ELR (cell line): ENCODE measurements around the gene VPS13A.
"Not testable (repeated sequence)": the region's sequence is repeated elsewhere in the genome, so short reads cannot be mapped to it uniquely, and the experiment has no call there.

Source experiments
- DNase-seq: peaks from one replicate; pipeline ENCODE4 v3.0.0-alpha.2; 2015; ENCODE audit warnings: low read depth

The VPS13A gene

GRCh38 chr9:77424993-77425392, 247.7 kb downstream of the VPS13A start:
- DNase-seq = peak; percentile 81

- no peak for DNase-seq
These were observed 249.4 kb downstream of the VPS13A start for GRCh38 chr9:77426712-77427111.

GRCh38 chr9:77427256-77427927, 250.1 kb downstream of the VPS13A start:
- DNase-seq = no peak

GRCh38 chr9:77429928-77430327, 252.6 kb downstream of the VPS13A start:
- DNase-seq = no peak

- DNase-seq = no peak
These were observed 254.7 kb downstream of the VPS13A start for GRCh38 chr9:77432053-77432452.

- DNase-seq = peak; percentile 77
These were observed 256.5 kb downstream of the VPS13A start for GRCh38 chr9:77433675-77434445.

GRCh38 chr9:77435277-77435676, 257.9 kb downstream of the VPS13A start:
- no peak for DNase-seq

GRCh38 chr9:77435688-77436087, 258.4 kb downstream of the VPS13A start:
- DNase-seq = peak; percentile 31

GRCh38 chr9:77438653-77439052, 261.3 kb downstream of the VPS13A start:
- no peak for DNase-seq

GRCh38 chr9:77440057-77440456, 262.7 kb downstream of the VPS13A start:
- DNase-seq = peak; percentile 28

GRCh38 chr9:77441124-77441523, 263.8 kb downstream of the VPS13A start:
- not testable (repeated sequence) for DNase-seq

GRCh38 chr9:77442436-77442835, 265.1 kb downstream of the VPS13A start:
- DNase-seq = no peak

GRCh38 chr9:77447646-77448045, 270.3 kb downstream of the VPS13A start:
- no peak for DNase-seq

GRCh38 chr9:77449240-77450084, 272.1 kb downstream of the VPS13A start:
- peak; percentile 85 for DNase-seq

- no peak for DNase-seq
These were observed 272.7 kb downstream of the VPS13A start for GRCh38 chr9:77450085-77450475.

- DNase-seq = peak; percentile 8
These were observed 274.2 kb downstream of the VPS13A start for GRCh38 chr9:77451507-77451906.

GRCh38 chr9:77453825-77454647, 276.7 kb downstream of the VPS13A start:
- no peak for DNase-seq

- no peak for DNase-seq
These were observed 277.3 kb downstream of the VPS13A start for GRCh38 chr9:77454663-77455062.

- peak; percentile 66 for DNase-seq
These were observed 278.1 kb downstream of the VPS13A start for GRCh38 chr9:77455312-77455927.

- DNase-seq = peak; percentile 92
These were observed 279.6 kb downstream of the VPS13A start for GRCh38 chr9:77456829-77457437.
